ENCODE results near the gene RAB7A.

The RAB7A gene

GRCh38 chr3:128787256-128788253 lies 61.6 kb downstream of the RAB7A start:
- DNase-seq (ENCODE audit: low read depth in 2 of 2), result no peak

- no peak for DNase-seq (ENCODE audit: low read depth in 2 of 2)
These were observed 62.4 kb downstream of the RAB7A start for GRCh38 chr3:128788268-128788869.

- DNase-seq (ENCODE audit: low read depth in 2 of 2), result no peak
These were observed 68.2 kb downstream of the RAB7A start for GRCh38 chr3:128794067-128794768.

- peak in 1 of 2 donors; percentile 29 for DNase-seq (ENCODE audit: low read depth in 2 of 2)
These were observed 69.0 kb downstream of the RAB7A start for GRCh38 chr3:128794770-128795649.

GRCh38 chr3:128799653-128800052 lies 73.7 kb downstream of the RAB7A start:
- DNase-seq (ENCODE audit: low read depth in 2 of 2), result no peak

- DNase-seq (ENCODE audit: low read depth in 2 of 2), result no peak
These were observed 74.5 kb downstream of the RAB7A start for GRCh38 chr3:128800241-128801187.

- DNase-seq (ENCODE audit: low read depth in 2 of 2), result no peak
These were observed 75.9 kb downstream of the RAB7A start for GRCh38 chr3:128801779-128802380.

GRCh38 chr3:128803307-128803706 lies 77.3 kb downstream of the RAB7A start:
- DNase-seq (ENCODE audit: low read depth in 2 of 2), result no peak

- peak in 1 of 2 donors; percentile 44 for DNase-seq (ENCODE audit: low read depth in 2 of 2)
These were observed 78.2 kb downstream of the RAB7A start for GRCh38 chr3:128804017-128804810.

- DNase-seq (ENCODE audit: low read depth in 2 of 2), result no peak
These were observed 78.8 kb downstream of the RAB7A start for GRCh38 chr3:128804811-128805155.

- DNase-seq (ENCODE audit: low read depth in 2 of 2), result no peak
These were observed 79.8 kb downstream of the RAB7A start for GRCh38 chr3:128805772-128806171.

GRCh38 chr3:128806588-128806987 lies 80.6 kb downstream of the RAB7A start:
- no peak for DNase-seq (ENCODE audit: low read depth in 2 of 2)

GRCh38 chr3:128807186-128807830 lies 81.3 kb downstream of the RAB7A start:
- DNase-seq (ENCODE audit: low read depth in 2 of 2), result no peak

- DNase-seq (ENCODE audit: low read depth in 2 of 2), result no peak
These were observed 82.7 kb downstream of the RAB7A start for GRCh38 chr3:128808672-128809071.

- DNase-seq (ENCODE audit: low read depth in 2 of 2), result no peak
These were observed 87.1 kb downstream of the RAB7A start for GRCh38 chr3:128813097-128813496.

GRCh38 chr3:128814060-128814459 lies 88.1 kb downstream of the RAB7A start:
- DNase-seq (ENCODE audit: low read depth in 2 of 2), result no peak

- no peak for DNase-seq (ENCODE audit: low read depth in 2 of 2)
These were observed 88.7 kb downstream of the RAB7A start for GRCh38 chr3:128814519-128815317.
